HepG2 (cell line): ENCODE results near the gene MREG. TPM values are rescaled to one million over a fixed set of nuclear protein-coding genes. Genes with fewer than 3 reads are reported as not detected.

ENCODE experiments used
- ATAC-seq: fragments of 200-7000 bp; cut with Tn5 transposase; 3 replicates; pipeline ENCODE4 v1.9.1; 2020; ENCODE audit warnings: mild to moderate bottlenecking, moderate library complexity
- BruUV-seq: library from RNA; stranded (reverse); fragments of 400-500 nt; replicated peaks from 2 replicates; lab custom pipeline; 2021; lab: Mats Ljungman, UMichigan
- CTCF ChIA-PET: fragments of 300-600 bp; formaldehyde crosslinking; extraction: SDS; loops from one replicate; lab custom pipeline; 2021; ENCODE audit warnings: low total read pairs, inconsistent platforms, low intra/inter-chr PET ratio; lab: Yijun Ruan, JAX
- POLR2A ChIA-PET: fragments of 350-600 bp; sonication (Branson Sonifier 250); formaldehyde crosslinking; loops from one replicate; lab custom pipeline; 2020; ENCODE audit warnings: antibody characterized with exemption, inconsistent platforms; lab: Yijun Ruan, JAX
- DNase-seq: peaks from one replicate; pipeline ENCODE4 v3.0.0-alpha.2; 2015; ENCODE audit warnings: low spot score
- FAIRE-seq: peaks from 3 replicates; lab custom pipeline; 2011; peaks lifted over from hg19 to GRCh38; lab: Jason Lieb, UNC
- H2AFZ ChIP-seq: one replicate; pipeline ENCODE4 v1.6.1; 2011; ENCODE audit warnings: low read length, inconsistent platforms
- H3K27ac ChIP-seq: fragments of 300-600 bp; 3 replicates; pipeline ENCODE4 v1.8.0; 2011; ENCODE audit warnings: mixed run types, mild to moderate bottlenecking, mixed read lengths, low read length, inconsistent platforms; ENCODE audit not compliant: insufficient read depth; ENCODE audit errors: extremely low read length
- H3K27me3 ChIP-seq, 2 experiments: fragments of 200-600 bp in 1 of 2; 2 replicates in 1 of 2; 3 replicates in 1 of 2; pipeline versions ENCODE4 v1.6.0 to v1.8.0; 2011; ENCODE audit warnings: low read length in 2 of 2, mild to moderate bottlenecking in 2 of 2, moderate library complexity in 2 of 2, inconsistent platforms in 1 of 2; ENCODE audit not compliant: insufficient read depth in 2 of 2, control insufficient read depth in 1 of 2
- H3K36me3 ChIP-seq, 2 experiments: fragments of 200-600 bp in 1 of 2; replicated peaks in 1 of 2; 2 replicates in 1 of 2; 3 replicates in 1 of 2; pipeline versions ENCODE4 v1.5.1 to v1.8.0; 2011; ENCODE audit warnings: low read length in 2 of 2, inconsistent platforms in 1 of 2; ENCODE audit not compliant: insufficient read depth in 2 of 2, control insufficient read depth in 1 of 2
- H3K4me1 ChIP-seq: 2 replicates; pipeline ENCODE4 v1.5.1; 2012; ENCODE audit warnings: low read length, inconsistent platforms; ENCODE audit not compliant: insufficient read depth
- H3K4me2 ChIP-seq: 2 replicates; pipeline ENCODE4 v1.6.0; 2011; ENCODE audit warnings: low read depth, low read length, inconsistent platforms
- H3K4me3 ChIP-seq, 3 experiments: fragments of 200-600 bp in 1 of 3; sonication (generic), shearing (Covaris generic) in 1 of 3; replicated peaks in 1 of 3; 2 replicates each; pipeline ENCODE4 v1.5.1; 2011 to 2016; ENCODE audit warnings: low read length in 3 of 3, inconsistent platforms in 2 of 3, low read depth in 2 of 3, mild to moderate bottlenecking in 2 of 3, control low read depth in 1 of 3, mixed read lengths in 1 of 3; ENCODE audit not compliant: insufficient read depth in 1 of 3
- H3K79me2 ChIP-seq: one replicate; pipeline ENCODE4 v1.6.1; 2011; ENCODE audit warnings: low read length, inconsistent platforms; ENCODE audit not compliant: insufficient read depth
- H3K9ac ChIP-seq: 2 replicates; pipeline ENCODE4 v1.6.0; 2011; ENCODE audit warnings: mild to moderate bottlenecking, low read depth, low read length, inconsistent platforms; ENCODE audit not compliant: insufficient read depth
- H3K9me3 ChIP-seq: 2 replicates; pipeline ENCODE4 v1.5.1; 2012; ENCODE audit warnings: mild to moderate bottlenecking, low read length
- H4K20me1 ChIP-seq: 2 replicates; pipeline ENCODE4 v1.6.0; 2011; ENCODE audit warnings: inconsistent platforms, mild to moderate bottlenecking, low read length, moderate library complexity; ENCODE audit not compliant: insufficient read depth
- ARID4A ChIP-seq: sonication (generic); formaldehyde crosslinking; IDR thresholded peaks from 2 replicates; pipeline ENCODE4 v1.5.0; 2020; ENCODE audit warnings: mild to moderate bottlenecking, missing genetic modification reagents, borderline replicate concordance
- ATM ChIP-seq: fragments of 450-650 bp; IDR thresholded peaks from 2 replicates; pipeline ENCODE4 v1.7.1; 2017; ENCODE audit warnings: mild to moderate bottlenecking, borderline replicate concordance
- CBFB ChIP-seq: sonication (generic); formaldehyde crosslinking; IDR thresholded peaks from 2 replicates; pipeline ENCODE4 v1.4.0; 2020; ENCODE audit warnings: missing genetic modification reagents
- HBP1 ChIP-seq: IDR thresholded peaks from 2 replicates; pipeline ENCODE4 v1.6.1; 2016; ENCODE audit warnings: low read depth, control low read depth
- TERF1 ChIP-seq: sonication (generic); formaldehyde crosslinking; IDR thresholded peaks from 2 replicates; pipeline ENCODE4 v1.8.0; 2022; ENCODE audit warnings: mild to moderate bottlenecking, missing genetic modification reagents, moderate library complexity
- ZNF136 ChIP-seq: sonication (generic); formaldehyde crosslinking; IDR thresholded peaks from 2 replicates; pipeline ENCODE4 v1.8.1; 2022; ENCODE audit warnings: low read depth, mild to moderate bottlenecking, moderate library complexity, missing genetic modification reagents
- WGBS: methylation state at CpG from one replicate; pipeline ENCODE4 v1.1.6; 2017; ENCODE audit warnings: low lambda C conversion rate; 5-methylcytosine and 5-hydroxymethylcytosine counted together
- in situ Hi-C: cut with HindIII; loops from 2 replicates; pipeline ENCODE4 v1.10.0; 2017; ENCODE audit warnings: low pct_unique_long_range_greater_than_20kb; ENCODE audit not compliant: extremely low pct_ligation_motif_present
- intact Hi-C: fragments of 100-400 bp; cut with micrococcal nuclease; formaldehyde crosslinking; loops from one replicate; pipeline ENCODE4 v1.10.0; 2022; ENCODE audit not compliant: unreplicated experiment
- polyA plus RNA-seq, 8 experiments: library from polyadenylated mRNA; depleted of rRNA in 3 of 8; stranded (reverse) in 7 of 8; unstranded in 1 of 8; fragments of >200 nt; fragmentation: Illumina TruSeq in 4 of 8; extraction: Trizol in 4 of 8; gene quantifications; 2 replicates each; pipeline versions ENCODE4 v1.2.1 to v1.2.3, GENCODE V29; 2011 to 2016; ENCODE audit warnings: low read depth in 4 of 8, missing spikeins in 1 of 8, mixed read lengths in 1 of 8; ENCODE audit not compliant: insufficient read depth in 1 of 8
- total RNA-seq, 5 experiments: library from RNA; depleted of rRNA; stranded (reverse); fragments of >200 nt; fragmentation: Illumina TruSeq; extraction: Trizol; gene quantifications; 2 replicates each; pipeline ENCODE4 v1.2.3, GENCODE V29; 2016; ENCODE audit warnings: low read depth in 1 of 5

The MREG gene
- total and polyA plus RNA-seq, 2 of the 13 experiments (the other 11 are each of a cell fraction or from before 2014, with no cell fraction given): 7.5 to 23.3 TPM

- TF ChIP-seq ARID4A (CRISPR knock-in tag) (no peak), ATM (no peak), CBFB (no peak), TERF1 (no peak)
- TF ChIP-seq, all 625 proteins: peak for 14
These were observed 93.6 kb downstream of the MREG start (continued) for GRCh38 chr2:215919624-215920243.

- POLR2A ChIA-PET: interaction anchor here (1.4 kb wide), 1 partner anchor 125 kb away, joined by 3 read pairs; no protein-coding TSS in a partner anchor
- TF ChIP-seq ZNF136 (no peak), HBP1 (CRISPR knock-in tag) (no peak)
- no peak overlapping the region for H3K4me2 ChIP-seq
- no peak for DNase-seq
- 84% methylated on average over 3 of the region's 3 CpGs for whole genome bisulfite sequencing
- ATAC-seq: no peak
- BruUV-seq: no TSS peak
- intact Hi-C loops: loop anchor here (1.0 kb wide), 1 partner anchor 238 kb away; no protein-coding TSS in a partner anchor
- FAIRE-seq: no peak
- H3K36me3 ChIP-seq: no peaks in the 10 kb centered on the region
- H3K27me3 ChIP-seq: no peaks in the 10 kb centered on the region
- no peaks in the 10 kb centered on the region for H4K20me1 ChIP-seq
- CTCF ChIA-PET: interaction anchor here (1.4 to 1.5 kb wide), 2 partner anchors 124 to 465 kb away, joined by 9 to 16 read pairs; no protein-coding TSS in a partner anchor
- no peak overlapping the region for H2AFZ ChIP-seq
- H3K9me3 ChIP-seq: no peaks in the 10 kb centered on the region
- H3K4me3 ChIP-seq: no peak overlapping the region
- no peaks in the 10 kb centered on the region for H3K79me2 ChIP-seq
- peaks cover 42% of the 10 kb centered on the region for H3K4me1 ChIP-seq
- H3K9ac ChIP-seq: no peak overlapping the region
- H3K27ac ChIP-seq: no peak overlapping the region
- in situ Hi-C loops: loop anchor here (10.0 kb wide), 1 partner anchor 294 kb away; no protein-coding TSS in a partner anchor
These were observed 94.3 kb downstream of the MREG start for GRCh38 chr2:215918901-215919599.
